ENCODE results near the gene AKAP5.

The AKAP5 gene

GRCh38 chr14:64465191-64465822 is at the start of gene AKAP5:
Gene AKAP5 (plus strand): TSS chr14:64465499. CDS start chr14:64468395, 2,896 bp downstream.
- DNase-seq (ENCODE audit: low spot score), result peak; percentile 26

- no peak for DNase-seq (ENCODE audit: low spot score)
Measured at GRCh38 chr14:64416348-64416932, 48.9 kb upstream of the AKAP5 start.

- no peak for DNase-seq (ENCODE audit: low spot score)
Measured at GRCh38 chr14:64417055-64417770, 48.1 kb upstream of the AKAP5 start.

- no peak for DNase-seq (ENCODE audit: low spot score)
Measured at GRCh38 chr14:64417771-64418125, 47.6 kb upstream of the AKAP5 start.

- no peak for DNase-seq (ENCODE audit: low spot score)
Measured at GRCh38 chr14:64419003-64419402, 46.3 kb upstream of the AKAP5 start.

GRCh38 chr14:64421166-64421565 is 44.1 kb upstream of the AKAP5 start:
- peak; percentile 35 for DNase-seq (ENCODE audit: low spot score)

GRCh38 chr14:64422005-64422404 is 43.3 kb upstream of the AKAP5 start:
- DNase-seq (ENCODE audit: low spot score), result no peak

GRCh38 chr14:64422756-64423155 is 42.5 kb upstream of the AKAP5 start:
- no peak for DNase-seq (ENCODE audit: low spot score)

GRCh38 chr14:64423987-64424386 is 41.3 kb upstream of the AKAP5 start:
- DNase-seq (ENCODE audit: low spot score), result no peak

GRCh38 chr14:64434528-64434927 is 30.8 kb upstream of the AKAP5 start:
- no peak for DNase-seq (ENCODE audit: low spot score)

- DNase-seq (ENCODE audit: low spot score), result peak; percentile 64
Measured at GRCh38 chr14:64438181-64438841, 27.0 kb upstream of the AKAP5 start.

- DNase-seq (ENCODE audit: low spot score), result no peak
Measured at GRCh38 chr14:64439141-64439540, 26.2 kb upstream of the AKAP5 start.

- no peak for DNase-seq (ENCODE audit: low spot score)
Measured at GRCh38 chr14:64440494-64440893, 24.8 kb upstream of the AKAP5 start.

GRCh38 chr14:64442300-64442988 is 22.9 kb upstream of the AKAP5 start:
- no peak for DNase-seq (ENCODE audit: low spot score)

GRCh38 chr14:64444140-64444539 is 21.2 kb upstream of the AKAP5 start:
- no peak for DNase-seq (ENCODE audit: low spot score)

GRCh38 chr14:64444984-64445845 is 20.1 kb upstream of the AKAP5 start:
- no peak for DNase-seq (ENCODE audit: low spot score)

- no peak for DNase-seq (ENCODE audit: low spot score)
Measured at GRCh38 chr14:64447876-64448670, 17.2 kb upstream of the AKAP5 start.

GRCh38 chr14:64450255-64450654 is 15.0 kb upstream of the AKAP5 start:
- no peak for DNase-seq (ENCODE audit: low spot score)

GRCh38 chr14:64454671-64455070 is 10.6 kb upstream of the AKAP5 start:
- DNase-seq (ENCODE audit: low spot score), result no peak

GRCh38 chr14:64459405-64460136 is 5.7 kb upstream of the AKAP5 start:
- DNase-seq (ENCODE audit: low spot score), result no peak
